Stimulated activated CD4-positive, alpha-beta T cell treated with anti-CD3 and anti-CD28 coated beads, Interleukin-12 subunit alpha, Interleukin-12 subunit beta, amount 100 ng/mL, for 24 hours (primary cell): ENCODE data around the gene TMED1.
"Not testable (repeated sequence)": the region's sequence is repeated elsewhere in the genome, so short reads cannot be mapped to it uniquely, and the experiment has no call there.

Experiments used
- DNase-seq, 2 experiments: peaks; one replicate each; pipeline ENCODE4 v3.0.0-alpha.2; 2020; ENCODE audit warnings: low read depth in 2 of 2

Gene TMED1

DNA sequence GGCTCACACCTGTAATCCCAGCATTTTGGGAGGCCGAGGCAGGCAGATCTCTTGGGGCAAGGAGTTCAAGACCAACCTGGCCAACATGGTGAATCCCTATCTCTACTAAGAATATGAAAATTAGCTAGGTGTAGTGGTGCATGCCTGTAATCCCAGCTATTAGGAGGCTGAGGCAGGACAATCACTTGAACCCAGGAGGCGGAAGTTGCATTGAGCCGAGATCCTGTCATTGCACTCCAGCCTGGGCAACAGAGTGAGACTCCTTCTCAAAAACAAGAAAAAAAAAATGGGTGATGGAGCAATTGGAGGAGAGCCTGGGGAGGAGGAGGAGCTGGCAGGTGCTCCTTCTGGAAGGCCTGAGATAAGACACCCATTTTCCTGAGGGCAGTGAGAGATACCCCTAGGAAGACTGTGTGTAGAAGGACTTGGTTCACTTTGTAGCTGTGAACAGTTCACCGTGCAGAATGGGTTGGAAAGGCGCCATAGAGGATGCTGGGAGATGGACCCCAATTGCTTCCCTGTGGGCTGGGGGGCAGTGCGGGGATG is 26.6 kb upstream of the TMED1 start:
- no peak for DNase-seq

- peak in 1 of 2 experiments; percentile 24 for DNase-seq
Observed at GRCh38 chr19:10861103-10861651, 25.2 kb upstream of the TMED1 start.

DNA sequence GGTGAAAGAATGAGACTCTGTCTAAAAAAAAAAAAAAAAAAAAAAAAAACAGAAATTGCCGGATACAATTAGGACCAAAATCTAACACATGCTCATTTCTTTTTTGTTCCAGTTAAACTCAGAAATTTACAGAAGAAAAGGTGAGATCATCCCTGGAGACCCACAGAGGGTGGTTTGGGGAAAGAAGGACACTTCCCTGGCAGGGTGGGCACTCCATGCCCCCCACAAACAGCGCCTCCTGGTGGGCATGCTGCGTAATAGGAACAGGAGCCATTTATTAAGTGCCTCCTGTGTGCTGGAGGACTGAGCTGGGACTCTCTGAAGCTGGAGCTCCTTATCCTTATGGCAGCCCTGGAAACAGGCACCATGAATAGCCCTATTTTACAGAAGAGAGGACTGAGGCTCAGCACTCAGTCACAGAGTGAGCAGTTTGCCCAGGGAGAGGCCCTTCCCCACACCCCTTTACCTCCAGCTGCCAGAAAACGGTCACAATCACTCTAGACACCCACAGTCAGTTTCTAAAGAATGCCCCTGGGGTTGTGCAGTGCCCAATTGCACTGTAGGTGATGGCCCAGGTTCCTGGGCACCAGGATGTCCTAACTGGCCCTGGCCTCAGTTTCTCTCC is 22.3 kb upstream of the TMED1 start:
- DNase-seq, result no peak

GRCh38 chr19:10856899-10857298 is 20.9 kb upstream of the TMED1 start:
- not testable (repeated sequence) for DNase-seq

DNA sequence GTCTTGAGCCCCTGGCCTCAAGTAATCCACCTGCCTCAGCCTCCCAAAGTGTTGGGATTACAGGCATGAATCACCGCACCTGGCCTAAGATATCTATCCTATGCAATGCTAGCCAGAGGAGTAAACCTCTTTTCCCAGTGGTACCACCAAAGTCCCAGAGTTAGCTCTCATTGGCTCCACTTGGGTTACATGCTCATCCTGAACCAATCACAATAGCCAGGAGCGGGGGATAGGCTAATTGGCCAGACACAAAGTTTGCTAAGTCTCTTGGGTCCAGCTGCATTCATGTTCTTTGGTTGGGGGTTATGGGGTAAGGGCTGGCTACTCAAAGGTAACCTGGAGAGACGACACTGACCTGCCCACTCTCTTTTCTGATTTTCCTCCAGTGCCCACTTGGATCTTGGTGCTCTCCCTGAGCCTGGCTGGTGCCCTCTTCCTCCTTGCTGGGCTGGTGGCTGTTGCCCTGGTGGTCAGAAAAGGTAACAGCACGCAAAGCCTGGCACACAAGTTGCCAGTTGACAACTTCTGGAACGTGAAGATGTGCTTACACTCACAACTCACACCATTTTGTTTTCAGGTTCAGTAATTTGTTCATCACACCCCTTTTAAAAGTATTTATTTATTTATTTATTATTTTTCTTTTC is 20.0 kb upstream of the TMED1 start:
- no peak for DNase-seq

- no peak for DNase-seq
Observed at GRCh38 chr19:10854350-10855089, 18.5 kb upstream of the TMED1 start.

DNA sequence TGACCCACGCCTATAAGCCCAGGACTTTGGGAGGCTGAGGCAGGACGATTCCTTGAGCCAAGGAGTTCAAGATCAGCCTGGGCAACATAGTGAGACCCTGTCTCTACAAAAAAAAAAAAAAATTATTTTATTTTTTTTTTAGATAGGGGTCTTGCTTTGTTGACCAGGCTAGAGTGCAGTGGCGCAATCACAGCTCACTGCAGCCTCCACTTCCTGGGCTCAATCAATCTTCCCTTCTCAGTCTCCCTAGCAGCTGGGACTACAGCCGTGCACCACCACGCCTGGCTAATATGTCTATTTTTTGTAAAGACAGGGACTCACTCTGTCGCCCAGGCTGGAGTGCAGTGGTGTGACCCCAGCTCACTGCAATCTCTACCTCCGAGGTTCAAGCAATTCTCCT is 16.9 kb upstream of the TMED1 start:
- no peak for DNase-seq

DNA sequence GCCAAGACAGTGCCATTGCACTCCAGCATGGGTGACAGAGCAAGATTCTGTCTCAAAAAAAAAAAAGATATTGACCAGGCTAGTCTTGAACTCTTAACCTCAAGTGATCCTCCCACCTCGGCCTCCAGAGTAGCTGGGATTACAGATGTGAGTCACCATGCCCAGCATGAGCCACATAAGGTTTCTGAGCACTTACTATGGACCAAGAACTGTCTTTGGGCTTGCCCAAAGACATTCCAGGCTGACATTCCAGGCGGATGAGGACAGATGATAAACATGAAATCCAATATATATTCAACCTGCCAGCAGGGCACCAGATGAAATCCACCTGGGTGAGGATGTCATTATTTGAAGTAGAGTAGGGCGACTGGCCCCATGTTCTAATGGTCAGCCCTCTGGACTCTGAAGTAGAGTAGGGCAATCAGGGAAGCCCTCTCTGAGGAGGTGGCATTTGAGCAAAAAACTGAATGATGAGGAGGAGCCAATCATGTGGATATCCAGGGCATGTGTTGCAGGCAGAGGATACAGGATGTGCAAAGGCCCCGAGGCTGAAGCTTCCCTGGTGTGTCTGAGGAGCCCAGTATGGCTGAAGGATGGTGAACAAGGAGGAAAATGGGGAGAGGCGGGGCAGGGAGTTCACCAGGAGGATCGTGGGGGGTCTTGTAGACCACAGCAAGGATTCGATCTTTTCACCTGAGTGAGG is 16.2 kb upstream of the TMED1 start:
- DNase-seq, result no peak

DNA sequence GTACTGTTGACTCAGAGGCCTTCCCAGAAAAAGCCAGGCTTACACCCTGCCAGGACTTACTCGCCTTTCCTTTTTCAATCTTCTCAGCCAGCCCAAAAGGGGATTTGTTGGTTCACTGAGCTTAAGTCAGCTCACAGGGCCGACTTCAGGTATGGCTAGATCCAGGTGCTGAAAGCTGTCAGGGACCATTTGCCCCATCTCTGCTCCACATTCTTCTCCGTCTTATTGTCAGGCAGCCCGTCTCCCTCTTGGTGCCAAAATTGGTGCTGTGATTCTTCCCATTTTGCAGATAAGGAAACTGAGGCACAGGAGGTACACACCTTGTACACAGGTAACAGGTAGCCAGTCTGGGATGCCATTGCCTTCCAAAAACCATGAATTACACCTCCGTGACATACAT is 14.6 kb upstream of the TMED1 start:
- DNase-seq, result no peak

- DNase-seq, result no peak
Observed at GRCh38 chr19:10848230-10848856, 12.3 kb upstream of the TMED1 start, which contains the start of gene C19orf38. Gene C19orf38 (plus strand): TSS chr19:10848415. CDS start chr19:10848509, 94 bp downstream.

DNA sequence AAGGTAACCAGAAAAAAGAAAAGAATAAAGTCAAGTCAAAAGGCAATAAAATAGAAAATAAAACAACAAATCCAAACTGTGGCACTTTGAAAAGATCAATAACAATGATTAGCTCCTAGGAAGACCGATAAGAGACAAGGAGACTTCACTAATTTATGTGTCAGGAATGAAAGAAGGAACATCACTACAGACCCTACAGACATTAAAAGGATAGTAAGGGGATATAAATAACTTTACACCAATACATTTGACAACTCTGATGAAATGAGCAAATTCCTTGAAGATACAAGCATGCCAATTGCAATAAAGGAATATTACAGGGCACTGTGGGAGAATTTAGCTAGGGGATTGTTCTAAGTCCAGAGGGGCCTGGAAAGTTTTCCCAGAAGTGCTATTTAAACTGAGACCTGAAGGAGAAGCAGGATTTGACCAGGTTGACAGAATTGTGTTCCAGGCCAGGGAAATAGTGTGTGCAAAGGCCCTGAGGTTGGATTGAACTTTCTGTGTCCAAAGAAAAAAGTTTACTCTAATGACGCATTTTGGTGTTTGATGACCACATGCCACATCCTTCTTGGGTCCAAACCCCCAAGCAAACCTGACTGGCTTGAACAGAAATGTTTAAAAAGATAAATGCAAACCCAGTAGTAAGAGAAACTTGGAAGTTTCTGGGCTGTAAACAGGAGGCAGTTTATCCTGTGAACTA is 10.6 kb upstream of the TMED1 start:
- DNase-seq, result no peak

DNA sequence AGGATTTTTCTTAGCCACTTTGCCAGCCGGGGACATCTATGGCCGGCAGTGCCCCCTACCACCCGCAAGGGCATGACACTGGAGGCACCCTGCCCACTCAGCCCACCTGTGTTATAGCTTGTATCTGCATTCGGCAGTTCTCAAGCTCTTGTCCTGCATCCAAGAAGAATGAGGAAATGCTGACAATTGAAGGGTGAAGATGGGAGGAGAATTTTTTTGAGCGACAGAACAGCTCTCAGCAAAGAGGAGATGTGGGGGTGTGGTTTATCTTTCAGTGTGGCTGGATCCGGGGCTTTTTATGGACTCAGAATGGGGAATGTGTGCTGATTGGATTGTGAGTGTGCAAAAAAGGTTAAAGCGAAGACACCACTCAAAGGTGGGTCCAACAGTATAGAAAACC is 6.8 kb upstream of the TMED1 start:
- no peak for DNase-seq

- DNase-seq, result no peak
Observed at GRCh38 chr19:10839114-10840050, 3.4 kb upstream of the TMED1 start.

DNA sequence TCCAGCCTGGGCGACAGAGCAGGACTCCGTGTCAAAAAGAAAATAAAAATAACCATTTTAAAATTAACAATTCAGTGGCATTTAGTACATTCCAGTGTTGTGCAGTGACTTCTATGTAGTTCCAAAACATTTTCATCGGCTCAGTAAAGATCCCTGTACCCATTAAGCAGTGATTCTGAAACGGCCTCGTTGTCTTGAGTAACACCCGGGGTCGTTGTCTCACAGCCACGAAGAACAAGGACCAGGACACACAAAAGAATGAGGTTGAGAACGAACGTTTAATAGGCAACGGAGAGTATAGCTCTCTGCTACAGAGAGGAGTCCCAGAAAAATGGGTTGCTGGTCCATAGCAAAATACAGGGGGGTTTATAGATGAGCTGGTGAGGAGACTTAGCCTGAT is 2.4 kb upstream of the TMED1 start:
- DNase-seq, result no peak

DNA sequence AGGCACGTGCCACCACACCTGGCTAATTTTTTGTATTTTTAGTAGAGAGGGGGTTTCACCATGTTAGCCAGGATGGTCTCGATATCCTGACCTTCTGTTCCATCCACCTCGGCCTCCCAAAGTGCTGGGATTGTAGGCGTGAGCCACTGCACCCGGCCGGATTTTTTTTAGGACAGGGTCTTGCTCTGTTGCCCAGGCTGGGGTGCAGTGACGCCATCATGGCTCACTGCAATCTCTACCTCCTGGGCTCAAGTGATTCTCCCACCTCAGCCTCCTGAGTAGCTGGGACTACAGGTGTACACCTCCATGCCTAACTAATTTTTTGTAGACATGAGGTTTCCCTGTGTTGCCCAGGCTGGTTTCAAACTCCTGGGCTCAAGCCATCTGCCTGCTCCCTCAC is 1.6 kb upstream of the TMED1 start:
- not testable (repeated sequence) for DNase-seq

GRCh38 chr19:10836479-10837330 is 693 bp upstream of the TMED1 start:
- DNase-seq, result peak; percentile 71 to 76

DNA sequence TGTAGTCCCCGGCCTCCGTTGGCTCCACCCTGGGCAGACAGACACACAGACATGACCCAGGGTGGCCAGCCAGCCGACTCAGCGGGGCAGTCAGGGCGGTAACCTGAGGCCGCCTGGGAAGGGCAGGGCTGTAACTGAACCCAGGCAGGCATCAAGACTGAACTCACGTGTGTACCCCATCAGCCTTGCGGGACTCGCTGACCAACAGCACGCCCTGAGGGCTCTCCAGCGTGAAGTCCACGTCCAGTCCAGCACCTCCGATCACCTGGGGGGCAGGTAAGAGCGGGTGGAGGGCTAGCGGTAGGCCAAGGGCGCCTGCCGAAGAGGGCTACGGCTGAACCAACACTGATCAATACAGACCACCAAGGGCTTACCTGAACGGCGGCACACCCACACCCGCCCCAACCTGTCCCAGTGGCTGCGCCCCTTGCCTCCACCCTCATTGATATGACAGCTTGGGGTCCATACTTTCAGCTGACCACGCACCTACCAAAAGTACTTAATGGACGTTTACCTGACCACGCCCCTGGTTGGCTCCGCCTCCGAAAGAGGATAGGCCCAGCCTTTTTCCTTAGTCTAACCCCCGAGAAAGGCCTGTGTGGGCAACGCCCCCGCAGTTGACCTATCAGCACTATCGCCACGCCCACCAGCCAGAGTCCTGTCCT is 791 bp downstream of the TMED1 start:
- DNase-seq, result no peak

GRCh38 chr19:10832939-10833296 is 3.1 kb downstream of the TMED1 start:
- no peak for DNase-seq
